Suppressor macrophage treated with lipopolysaccharide for 4 hours (primary cell): ENCODE data around the gene RLBP1.
A peak's percentile ranks its signal among the peaks of the same experiment; 100 is the strongest.

Experiments
- DNase-seq: peaks from one replicate; pipeline ENCODE4 v3.0.0-alpha.2; 2020

Gene RLBP1

DNA sequence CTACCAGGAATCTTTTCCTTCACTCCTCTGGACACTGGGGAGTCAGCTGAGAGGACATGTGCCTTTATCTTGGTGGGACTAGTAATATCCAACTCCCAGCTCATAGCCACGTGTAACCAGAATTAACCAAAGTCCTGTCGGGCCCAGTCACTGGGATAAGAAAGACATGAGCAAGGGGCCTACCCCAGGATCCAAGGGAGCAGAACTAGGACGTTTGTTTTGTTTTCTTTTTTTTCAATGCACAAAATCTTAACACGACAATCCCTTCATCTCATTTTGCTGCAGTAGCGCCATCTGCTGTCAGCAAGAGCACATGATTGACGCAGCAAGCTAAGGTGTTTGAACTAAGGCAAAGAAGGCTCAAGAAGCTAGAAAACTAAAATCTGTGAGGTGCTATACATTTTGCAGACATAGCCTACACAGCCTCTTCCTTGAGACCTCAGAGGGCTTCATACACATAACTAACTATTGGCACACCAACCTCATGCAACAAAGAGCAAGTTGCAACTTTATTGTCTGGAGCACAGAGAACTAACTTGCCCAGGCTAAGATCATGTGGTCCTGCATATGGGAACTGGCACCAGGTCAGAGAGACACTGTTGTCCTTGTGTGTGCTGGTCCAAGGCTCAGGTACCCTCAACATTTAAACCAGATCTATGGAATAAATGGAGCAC is 43.6 kb downstream of the RLBP1 start:
- DNase-seq: peak; percentile 78

DNA sequence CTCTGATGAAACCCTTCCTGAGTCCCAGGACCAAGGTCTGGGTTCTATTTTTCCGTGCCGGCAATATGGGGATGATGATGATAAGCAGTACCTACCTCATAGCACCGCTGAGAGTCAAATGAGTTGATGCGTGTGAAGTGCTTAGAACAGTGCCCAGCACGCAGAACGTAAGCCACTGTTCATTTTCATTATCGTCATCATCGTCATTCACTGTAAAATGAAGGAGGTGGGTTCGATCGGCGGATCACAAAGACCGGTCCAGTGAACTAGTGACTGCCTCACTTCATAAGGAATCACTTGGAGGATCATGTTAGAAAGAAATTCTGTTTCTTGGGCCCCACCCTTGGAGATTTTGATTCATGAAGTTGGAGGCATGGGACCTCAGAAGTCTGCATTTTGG is 44.3 kb downstream of the RLBP1 start:
- no peak for DNase-seq

DNA sequence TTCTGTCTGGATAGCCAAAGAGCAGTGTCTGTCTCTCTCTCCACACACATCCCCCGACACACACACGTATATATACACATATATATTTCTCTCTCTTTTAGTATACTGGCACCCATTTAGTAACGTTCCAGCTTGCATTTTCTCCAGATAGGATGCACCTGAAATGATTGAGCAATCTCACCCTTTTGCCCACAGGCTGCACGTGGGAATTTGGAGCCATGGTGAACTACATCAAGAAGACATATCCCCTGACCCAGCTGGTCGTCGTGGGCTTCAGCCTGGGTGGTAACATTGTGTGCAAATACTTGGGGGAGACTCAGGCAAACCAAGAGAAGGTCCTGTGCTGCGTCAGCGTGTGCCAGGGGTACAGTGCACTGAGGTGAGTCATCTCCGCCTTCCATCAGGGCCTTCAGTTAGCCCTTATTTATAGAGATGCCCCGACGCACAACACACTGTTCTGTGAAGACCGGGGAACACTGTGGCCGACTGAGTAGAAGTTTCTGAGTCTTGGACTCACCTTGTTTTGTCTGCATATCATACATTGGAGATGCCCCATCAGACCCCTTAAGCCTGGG is 45.7 kb downstream of the RLBP1 start:
- DNase-seq: no peak

DNA sequence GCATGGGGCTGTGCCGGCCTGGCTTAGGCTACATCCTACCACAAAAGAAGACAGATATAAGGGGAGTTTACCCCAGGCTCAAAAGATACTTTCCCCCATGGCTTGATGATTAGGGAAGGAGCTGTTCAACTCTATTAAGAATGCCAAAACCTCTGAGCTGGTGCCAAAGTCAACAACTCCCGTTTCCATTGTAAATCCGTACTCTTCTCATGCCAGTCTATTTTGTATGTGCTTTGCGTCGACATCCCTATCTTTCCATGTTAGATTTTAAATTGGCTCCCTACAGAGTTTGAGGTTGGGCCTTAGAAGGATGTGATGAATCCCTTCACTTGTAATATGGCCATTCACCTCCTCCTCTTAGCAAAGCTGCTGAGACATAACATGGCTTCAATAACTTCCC is 46.9 kb downstream of the RLBP1 start:
- DNase-seq: no peak

DNA sequence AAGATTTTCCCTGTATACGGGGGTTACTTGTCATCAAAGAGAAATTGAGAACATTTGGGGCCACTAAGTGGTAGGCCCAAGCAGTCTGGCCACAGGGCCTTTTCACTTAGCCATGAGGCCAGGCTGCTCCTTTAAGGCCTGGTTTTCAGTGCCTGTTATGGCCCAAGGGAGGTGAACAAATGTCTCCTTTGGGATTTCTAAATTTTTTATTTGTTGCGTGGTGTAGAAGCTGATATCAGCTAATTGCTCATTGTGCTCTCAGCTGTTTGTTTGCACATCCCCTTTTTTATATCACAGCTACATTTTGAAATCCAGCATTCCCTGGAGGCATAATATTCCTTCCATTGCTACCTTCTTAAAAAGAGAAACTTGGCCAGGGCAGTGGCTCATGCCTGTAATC is 48.5 kb downstream of the RLBP1 start:
- no peak for DNase-seq

DNA sequence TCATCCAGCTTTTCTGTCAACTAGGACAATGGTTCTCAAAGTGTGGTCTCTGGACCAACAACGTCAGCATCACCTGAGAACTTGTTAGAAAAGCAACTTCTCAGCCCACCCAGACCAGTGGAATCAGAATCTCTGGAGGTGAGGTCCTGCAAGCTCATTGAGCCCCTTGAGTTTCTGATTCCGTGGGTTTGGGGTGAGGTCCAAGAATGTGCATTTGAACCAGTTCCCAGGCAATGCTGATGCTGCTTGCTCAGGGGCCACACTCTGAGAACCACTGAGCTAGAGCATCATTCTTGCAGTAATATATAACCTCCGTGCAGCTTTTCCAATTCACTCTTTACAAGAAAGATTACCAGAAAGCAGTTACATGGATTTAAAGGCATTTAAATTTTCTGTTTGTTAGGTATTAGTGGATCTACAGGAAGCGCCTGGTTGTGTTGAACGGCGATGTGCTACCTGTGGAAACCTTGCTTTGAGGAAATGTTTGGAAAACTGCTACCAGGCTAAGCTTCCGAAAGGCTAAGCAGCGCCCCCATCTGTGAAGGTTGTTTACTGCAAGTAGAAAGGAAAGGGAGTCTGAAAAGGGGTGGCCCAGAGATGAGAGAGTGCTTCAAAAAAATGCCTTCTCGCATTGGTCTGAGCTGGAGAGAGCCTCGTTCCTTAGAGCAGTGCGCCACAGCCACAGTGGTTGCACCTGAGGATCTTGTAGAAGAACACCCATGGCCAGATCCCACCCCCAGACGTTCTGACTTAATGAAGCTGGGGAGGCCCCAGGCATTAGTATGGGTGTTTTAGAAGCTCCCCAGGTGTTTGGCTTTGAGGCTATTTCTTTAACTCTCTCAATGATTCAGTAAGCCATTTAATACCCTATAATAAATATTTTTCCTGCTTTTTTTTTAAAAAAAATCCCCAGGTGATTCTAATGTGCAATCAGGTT is 50.0 kb downstream of the RLBP1 start:
- DNase-seq: peak; percentile 61

DNA sequence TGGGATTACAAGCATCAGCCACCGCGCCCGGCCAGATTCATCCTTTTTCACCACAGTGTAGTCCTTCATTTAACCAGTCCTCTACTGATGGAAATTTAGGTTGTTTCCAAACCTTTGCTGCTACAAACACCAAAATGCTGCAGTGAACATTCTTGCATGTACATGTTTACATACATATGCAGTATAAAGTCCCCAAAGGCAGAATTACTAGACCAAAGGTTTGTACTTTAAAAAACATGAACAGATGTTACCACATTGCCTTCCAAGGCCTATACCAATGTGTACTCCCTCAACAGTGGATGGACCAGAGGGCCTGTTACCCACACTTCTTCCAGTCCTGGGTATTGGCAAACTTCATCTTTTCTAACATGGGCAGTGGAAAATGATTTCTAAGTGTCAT is 51.0 kb downstream of the RLBP1 start:
- no peak for DNase-seq

DNA sequence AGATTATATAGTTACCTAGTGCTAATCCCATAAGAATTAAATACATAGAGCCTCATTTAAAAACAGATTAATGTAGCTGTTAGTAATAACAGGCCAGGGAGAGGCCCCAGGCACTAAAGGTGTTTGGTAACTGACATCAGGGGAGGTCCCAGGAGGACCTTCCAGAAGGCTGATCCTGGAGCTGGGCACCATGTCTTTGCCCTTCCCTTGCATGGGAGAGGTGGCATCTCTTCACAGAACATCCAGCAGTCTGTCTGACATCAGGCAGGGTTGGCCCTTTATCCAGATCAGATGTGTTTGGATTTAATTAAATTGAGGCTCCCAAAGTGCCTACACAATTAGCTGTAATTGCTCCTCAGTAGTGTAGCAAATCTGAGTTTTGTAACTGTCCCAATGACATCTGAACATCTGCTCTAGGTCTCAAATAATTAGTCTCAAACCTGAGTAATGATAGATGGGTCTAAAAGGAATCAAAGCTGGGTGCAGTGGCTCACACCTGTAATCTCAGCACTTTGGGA is 53.0 kb downstream of the RLBP1 start:
- DNase-seq: no peak

DNA sequence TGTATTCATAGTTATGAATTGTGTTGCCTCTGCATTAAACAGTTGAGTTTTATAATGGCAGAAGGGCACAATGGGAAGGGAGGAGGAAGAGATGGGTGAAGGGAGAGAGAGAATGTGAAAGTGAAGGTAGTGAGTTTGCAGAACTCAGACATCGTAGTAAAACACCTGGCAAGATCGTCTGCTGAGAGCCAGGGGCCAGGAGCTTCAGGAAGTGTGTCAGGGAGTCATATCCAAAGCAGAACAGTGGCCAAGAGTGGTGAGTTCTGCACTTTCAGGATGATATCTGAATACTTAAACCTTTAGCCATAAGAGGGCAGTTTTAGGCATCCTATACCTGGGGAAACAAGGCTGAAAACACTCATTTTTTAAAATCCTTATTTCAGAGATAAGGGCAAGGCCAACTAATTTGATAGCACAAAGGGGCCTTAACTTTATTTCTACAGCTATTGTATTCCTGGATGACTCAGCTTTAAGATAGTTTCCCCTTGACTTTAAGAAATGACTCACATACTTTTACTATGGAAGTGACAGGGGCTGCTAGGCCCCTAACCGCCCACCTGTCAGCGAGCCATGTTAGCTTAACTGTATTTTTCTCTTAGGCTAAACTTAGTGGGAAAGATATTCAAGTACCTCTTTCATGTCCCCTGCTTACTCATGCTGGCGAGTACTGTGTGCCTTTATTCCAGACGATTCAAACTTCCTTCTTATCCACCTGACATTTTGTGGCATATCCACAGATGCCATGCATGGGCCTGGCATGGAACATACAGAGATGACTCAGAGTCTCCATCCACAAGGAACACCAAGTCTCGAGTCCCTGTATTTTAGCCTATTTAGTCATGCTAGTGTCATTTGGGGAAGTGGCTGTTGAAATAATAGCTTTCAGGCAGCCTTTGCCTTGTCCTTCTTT is 53.9 kb downstream of the RLBP1 start:
- peak; percentile 80 for DNase-seq

DNA sequence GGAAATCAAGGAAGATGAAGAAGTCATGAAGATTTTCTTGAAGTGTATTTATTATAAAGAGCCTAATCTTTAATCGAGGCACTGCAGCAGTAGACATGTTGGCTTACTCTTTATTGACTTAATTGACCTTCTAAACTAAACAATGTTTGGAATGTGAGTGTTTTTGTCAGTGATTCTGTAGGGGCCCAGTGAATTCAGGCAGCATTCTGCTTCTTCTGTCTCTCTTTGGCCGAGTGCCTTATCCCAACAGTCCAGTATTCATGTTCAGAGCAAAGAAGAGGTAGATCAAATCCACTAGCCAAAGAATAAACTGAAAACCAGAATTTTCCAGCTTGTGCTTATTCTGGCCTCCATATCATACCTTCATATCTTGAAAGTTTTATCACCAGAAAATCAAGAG is 55.7 kb downstream of the RLBP1 start:
- DNase-seq: no peak

DNA sequence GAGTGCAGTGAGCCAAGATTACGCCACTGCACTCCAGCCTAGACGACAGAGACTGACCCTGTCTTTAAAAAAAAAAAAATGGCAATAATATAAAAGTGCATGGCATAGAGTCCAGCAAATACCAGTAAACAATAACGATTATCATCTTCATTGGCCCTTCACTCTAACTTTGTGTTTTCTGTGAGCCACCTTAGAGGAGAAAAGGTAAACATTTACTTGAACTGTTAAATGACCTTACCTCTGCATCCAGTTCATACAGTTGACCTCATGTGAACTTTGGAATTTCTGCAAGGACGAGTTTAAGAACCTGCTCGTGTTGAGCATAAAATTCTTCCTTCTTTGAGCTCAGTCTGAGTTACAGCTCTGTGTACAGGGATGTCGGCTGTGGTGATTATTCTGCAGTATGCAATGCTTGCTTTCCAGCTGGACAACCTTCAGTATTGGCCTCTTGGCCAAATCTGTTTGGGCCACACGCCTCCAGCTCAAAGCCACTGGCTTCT is 56.6 kb downstream of the RLBP1 start:
- DNase-seq: no peak

DNA sequence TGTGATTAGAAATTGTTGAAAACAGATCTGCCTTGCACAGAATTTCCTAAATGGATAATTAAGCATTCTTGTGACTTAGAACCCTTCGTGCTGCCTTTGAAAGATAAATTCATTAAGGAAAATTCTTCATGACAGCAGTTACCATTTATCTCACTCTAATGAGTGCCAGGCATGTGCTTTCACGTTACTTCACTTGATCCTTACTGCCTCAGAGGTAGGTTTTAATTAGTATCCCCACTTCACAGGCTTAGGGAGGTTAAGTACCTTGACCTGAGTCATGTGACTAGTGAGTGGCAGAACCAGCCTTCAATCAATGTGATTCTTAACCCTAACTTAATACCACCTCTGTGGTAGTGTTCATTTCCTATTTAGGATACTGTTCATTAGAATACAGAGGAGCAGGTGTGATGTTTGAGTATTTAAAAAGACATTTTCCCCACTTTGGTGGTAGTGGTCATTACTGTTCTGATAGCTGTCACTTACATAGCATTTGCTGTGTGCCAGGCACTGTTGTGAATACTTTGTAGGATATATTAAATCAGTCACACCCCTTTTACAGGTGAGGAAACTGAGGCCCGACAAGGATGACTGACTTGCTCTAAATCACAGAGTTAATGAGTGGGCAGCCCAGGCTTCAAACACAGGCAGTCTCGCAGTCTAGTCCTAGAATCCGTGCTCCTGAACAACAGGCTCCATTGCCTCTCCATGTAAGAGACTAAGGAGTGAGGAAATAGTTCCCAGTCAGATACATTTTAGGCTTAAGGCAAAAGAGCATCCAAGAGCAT is 57.9 kb downstream of the RLBP1 start:
- no peak for DNase-seq

DNA sequence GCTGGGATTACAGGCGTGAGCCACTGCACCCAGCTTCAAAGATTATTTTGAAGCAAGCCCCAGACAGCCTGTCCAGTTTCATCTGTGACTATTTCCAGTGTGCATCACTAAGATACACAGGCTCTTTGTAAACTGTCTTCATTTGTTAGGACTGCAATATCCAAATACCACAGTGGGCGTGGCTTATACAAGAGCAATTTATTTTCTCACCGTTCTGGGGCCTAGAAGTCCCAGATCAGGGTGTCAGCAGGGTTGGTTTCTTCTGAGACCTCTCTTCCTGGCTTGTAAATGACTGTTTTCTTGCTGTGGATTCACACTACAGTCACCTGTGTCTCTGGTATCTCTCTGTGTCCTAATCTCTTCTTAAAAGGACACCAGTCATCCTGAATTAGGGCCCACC is 59.7 kb downstream of the RLBP1 start:
- DNase-seq: no peak
